Endothelial cell of hepatic sinusoid (primary cell): ENCODE data around the gene RGS6.

Experiments
- in situ Hi-C: cut with HindIII; loops from 2 replicates; pipeline ENCODE4 v1.10.0; 2017; ENCODE audit warnings: low sequenced_read_pairs

The RGS6 gene

DNA sequence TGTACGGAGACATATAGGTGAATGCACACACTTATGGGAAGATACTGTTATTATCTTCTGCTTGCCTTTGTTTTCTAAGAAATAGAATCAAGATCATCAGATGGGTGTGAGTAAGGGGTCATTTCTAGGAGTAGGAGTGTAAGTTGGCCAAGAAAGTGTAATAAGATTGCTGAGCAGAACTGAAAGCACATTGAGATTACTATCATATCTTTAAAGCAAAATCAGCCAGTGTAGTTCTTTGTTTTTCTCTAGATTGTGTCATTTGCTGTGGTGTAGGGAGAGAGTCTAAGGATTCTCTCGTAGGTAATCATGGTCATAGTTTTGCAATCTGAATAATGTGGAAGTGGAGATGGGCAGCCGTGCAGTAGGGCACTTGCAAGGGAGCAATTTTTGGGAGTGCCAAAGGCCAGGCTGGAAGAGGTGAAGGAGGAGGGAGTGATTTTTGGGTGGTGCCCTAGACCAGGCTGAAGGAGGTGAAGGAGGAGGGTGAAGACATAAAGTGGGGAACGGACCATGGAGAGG, 131.6 kb downstream of the RGS6 start:
- in situ Hi-C loops: loop anchor here (5.0 kb wide), 1 partner anchor 72 kb away; no protein-coding TSS in a partner anchor

DNA sequence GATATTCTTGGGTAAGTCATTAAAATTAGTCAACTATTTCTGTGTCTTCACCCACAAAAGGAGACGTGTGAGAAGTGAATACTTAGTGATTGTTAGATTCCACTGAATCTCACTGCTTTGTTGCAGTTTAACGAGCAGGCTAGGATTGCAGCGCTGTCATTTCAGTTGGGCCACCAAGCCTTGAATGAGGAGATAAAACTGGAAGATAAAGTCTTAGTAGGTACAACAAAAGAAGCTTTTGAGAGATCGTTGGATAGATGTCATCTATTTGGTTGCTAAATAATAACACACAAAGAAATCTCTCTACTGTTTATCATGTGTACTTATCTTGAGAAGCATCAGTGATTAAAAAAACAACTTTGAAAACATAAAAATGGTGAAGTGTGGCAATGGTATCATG, 132.3 kb downstream of the RGS6 start:
- in situ Hi-C loops: loop anchor here (5.0 kb wide), 1 partner anchor 72 kb away; no protein-coding TSS in a partner anchor

DNA sequence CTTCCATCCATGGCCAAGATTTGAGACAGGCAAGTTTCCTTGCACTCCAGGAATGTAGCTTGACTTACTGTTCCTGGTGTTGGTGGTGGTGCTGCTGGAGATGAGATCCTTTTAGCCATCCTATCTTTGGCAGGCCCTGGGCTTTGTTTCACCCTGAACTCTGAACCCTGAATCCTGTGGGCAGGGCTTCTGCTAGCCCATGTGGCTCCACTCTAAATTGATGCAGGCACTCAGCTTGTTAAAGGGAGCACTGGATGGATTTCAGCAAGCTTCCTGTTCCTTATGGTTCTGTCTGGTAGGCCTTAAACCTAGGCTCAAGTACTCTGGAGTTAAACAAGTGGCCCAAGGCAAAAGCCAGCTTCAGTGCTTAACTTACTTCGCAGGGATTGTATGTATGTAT, 138.2 kb downstream of the RGS6 start:
- in situ Hi-C loops: no loop called here

DNA sequence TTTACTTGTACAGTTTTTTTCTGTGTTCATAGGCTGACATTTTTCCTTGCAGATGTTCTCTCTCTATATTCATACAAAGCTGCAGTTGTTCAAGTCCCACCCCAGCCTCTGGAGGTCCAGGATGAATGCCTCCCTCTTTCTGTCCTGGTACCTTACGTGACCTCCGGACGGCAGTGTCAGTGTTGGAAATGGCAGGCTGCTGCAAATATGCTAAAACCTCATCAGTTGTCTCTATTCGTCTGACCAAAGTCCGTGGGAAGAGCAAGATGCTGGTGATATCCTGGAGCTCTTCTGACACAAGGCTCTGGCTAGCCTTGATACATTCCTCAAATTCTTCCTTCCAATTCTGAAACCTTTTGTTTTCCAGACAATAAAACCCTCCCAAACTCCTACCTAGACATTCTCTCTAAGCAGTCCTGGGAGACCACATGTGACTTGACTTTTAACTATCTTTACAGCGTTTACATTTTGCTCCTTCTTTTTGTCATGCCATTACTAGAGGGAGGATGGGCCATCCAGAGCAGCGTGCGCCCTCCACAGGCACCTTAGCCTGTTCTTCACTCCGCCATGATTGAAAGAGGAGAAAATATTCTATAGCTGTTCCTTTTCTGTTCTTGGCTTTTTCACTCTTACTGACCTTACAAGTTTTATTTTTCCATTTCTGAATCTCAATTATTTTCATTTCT, 143.6 kb downstream of the RGS6 start:
- in situ Hi-C loops: no loop called here

DNA sequence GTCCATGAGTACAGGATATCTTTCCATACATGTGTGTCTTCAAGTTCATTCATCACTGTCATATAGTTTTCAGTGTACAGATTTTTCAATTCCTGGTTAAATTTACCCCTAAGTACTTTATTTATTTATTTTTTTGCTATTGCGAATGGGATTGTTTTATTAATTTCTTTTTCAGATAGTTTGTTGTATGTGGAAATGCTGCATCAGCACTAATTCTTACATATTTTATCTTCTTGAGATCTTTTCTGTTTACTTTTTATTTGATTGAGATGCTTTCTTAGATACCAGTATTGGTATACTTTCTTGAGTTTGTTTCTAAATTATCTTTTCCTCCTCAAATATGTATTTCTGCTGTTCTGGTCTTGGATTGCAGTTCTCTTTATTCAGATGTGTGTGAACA, 148.9 kb downstream of the RGS6 start:
- in situ Hi-C loops: no loop called here

DNA sequence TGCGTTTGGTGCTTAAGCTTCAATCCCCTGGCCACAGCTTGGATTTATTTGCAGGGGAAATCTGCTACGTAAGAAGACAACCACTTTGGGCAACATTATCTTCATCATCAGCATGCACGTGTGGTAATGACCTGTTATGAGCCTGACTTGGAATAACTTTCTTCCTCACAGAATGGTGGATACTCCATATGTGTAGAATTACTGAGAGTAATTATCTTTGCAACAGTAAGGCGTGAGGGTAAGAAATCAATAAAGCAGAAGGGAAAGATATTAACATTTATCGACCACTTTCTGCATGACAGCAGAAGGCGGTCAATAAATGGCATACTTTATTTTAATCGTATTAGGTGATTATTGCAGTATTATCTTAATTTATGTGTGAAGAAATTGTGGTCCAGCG, 152.7 kb downstream of the RGS6 start:
- in situ Hi-C loops: no loop called here

DNA sequence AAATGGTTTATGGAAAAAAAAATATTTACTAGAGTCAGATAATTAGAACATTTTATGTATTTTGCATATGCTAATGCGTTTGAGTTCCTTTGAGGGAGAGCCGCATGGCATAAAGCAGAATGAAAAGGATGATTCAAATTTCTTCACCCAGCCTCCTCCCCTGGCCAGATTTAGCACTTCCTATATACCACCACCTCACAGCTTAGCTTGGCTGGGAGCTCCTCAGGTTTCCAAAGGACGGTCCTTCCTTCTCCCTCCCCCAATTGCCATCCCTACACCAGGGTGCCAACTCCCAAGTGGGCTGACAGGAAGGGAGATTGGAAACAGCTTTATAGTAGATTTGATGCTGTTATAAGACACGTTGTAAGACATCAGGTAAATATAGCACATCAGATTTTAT, 157.4 kb downstream of the RGS6 start:
- in situ Hi-C loops: no loop called here

DNA sequence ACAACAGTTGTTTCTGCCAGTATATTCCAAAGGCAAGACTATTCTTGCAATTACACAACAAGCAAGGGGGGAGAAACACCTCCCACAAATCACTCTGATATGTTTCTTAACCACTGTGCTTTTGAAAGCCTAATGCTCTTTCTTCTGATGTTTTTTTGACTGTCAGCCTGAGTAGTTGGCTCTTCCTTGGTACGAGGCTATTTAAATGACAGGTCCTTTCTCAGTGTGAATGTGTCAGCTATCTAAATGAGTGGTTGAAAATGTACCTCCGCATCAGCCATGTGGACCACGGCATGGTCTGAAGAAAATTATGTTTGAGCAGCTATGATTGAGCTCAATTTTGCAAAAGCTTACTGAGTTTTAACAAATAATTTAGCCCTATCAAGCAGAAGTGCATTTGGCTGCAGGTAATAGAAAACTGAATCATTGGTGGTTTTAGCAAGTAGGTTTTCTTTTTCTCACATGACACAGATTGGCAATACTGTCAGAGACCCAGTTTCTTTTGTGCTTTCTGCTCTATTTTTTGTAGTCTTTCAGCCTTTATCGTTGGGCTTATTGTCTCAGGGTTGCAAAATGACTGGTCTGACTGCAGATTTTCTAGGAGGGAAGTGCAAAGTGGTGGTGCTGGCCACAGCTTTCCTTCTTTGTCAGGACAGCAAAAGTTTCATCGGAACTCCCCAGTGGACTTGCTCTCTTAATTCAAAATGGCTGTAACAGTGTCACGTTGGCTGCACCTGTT, 162.8 kb downstream of the RGS6 start:
- in situ Hi-C loops: no loop called here

DNA sequence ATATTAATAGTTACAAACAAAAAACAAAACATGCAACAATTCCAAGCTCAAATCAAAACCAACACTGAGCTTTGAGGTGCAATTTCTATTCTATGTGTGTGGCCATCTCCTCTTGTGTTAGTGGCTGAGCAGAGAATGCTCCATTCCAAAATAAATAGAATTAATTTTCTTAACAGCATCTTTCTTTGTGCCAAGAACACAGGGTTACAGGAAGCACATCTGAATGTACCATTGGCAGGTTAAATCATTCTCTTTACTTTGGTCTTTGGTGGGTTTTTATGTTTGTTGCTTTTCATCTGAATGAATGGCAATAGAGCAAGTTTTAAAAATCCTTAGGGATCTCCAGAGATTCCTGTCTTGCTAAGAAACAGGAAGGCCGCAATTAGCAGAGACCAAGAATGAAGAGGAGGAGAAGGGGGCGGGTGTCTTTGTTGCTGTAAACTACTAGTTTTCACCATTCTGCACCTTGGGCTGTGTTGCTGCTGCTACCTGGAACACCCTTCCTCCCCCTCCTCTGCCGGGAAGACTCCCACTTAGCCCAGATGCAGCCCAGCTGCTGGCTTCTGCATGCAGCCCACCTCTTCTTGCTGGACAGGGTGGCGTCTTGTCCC, 165.0 kb downstream of the RGS6 start:
- in situ Hi-C loops: no loop called here

DNA sequence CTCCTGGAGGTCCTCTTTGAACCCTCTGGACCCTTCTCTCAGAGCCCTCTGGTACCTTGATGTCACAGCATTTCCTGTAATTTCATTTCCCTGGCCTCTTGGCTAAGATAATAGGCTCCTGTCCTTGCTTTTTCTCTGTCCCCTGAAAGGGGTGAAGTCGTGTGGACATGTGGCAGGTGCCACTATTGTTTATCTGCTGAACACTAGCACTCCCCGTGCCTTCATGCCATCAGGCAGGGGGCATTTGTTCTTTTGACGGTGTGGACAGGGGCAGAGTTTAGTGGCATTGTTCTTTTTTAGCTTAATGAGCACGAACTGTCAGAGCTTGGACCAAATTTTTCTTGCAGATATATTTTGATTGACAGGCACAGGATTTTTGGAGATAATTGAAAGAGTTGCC, 166.0 kb downstream of the RGS6 start:
- in situ Hi-C loops: no loop called here

DNA sequence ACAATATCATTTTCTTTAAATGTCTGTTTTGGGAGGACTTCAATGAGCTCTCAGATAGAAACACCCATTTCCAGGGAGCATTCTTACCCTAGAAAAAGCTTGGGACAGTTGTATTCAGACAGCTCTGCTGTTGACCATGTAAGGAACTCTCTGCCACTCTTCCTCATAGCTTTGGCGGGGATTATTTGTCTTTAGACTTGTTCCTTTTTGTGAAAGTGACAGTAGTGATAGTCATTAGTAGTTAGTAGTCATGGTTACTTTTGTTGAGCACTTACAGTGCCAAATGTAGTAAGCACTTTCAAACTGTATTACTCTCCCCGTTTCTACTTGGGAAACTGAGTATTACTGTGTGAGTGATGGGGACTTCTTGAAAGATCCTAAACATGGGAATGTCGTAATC, 167.3 kb downstream of the RGS6 start:
- in situ Hi-C loops: no loop called here

DNA sequence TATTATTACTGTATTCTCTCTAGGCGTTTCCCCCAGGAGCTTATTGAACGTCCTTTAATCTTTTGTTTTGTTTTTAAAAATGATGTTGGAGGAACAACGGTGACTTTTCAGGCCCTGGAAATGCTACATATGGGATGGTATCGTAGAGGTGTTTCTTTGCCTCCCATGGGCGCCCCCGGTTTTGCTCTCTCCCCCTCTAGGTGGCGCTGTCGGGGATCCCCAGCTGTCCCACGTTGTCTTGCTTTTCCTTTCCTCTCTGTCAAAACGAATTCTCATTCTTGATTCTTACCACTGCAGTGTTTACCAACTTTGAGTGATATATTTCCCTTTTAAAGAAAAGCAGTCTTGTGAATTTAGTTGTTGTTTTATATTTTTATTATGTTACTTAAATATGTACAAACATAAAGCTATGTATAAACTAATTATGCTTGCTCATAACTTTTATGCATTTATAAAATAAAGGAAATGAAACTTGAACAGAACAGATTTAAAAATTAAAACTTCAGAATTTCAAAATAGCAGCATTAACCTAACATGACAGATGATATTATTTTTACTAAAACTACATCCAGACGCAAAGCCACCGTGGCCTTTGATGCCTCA, 171.9 kb downstream of the RGS6 start:
- in situ Hi-C loops: no loop called here

DNA sequence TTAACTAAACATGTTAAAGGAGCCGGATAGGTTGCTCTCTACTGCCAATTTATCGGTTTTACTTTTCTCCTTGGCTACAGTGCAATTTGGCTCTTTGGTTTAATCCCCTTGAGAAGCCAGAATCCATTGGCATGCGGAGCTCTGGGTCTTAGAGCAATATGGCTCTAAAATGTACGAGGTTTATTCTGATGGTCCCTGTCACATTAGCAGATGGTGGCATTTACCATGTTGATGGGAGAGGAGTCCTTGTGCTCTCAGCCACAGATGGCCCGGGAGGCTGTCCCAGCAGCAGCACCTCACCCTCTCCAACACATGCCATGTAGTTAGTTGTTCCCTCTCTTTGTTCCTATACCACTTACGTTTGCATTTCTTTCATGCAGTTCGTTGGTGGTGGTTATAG, 179.7 kb downstream of the RGS6 start:
- in situ Hi-C loops: no loop called here

DNA sequence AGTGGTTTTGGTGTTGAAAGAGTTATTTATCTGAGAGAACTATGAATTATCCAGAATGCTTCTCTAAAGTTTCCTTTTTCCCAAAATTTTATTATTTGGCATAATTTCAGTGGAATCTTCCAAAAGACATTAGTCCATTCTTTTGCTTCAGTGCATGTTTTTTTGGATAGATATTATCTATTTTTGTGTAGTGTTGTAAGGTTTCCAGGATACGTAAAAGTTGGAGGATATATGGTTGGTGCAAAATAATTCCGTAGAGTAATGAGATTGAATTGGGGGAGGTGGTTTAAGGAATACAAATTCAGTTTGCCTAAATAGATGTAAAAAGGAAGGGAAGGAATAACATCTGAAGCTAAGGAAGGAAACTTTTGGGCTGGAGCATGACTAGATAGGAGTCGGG, 186.6 kb downstream of the RGS6 start:
- in situ Hi-C loops: no loop called here

DNA sequence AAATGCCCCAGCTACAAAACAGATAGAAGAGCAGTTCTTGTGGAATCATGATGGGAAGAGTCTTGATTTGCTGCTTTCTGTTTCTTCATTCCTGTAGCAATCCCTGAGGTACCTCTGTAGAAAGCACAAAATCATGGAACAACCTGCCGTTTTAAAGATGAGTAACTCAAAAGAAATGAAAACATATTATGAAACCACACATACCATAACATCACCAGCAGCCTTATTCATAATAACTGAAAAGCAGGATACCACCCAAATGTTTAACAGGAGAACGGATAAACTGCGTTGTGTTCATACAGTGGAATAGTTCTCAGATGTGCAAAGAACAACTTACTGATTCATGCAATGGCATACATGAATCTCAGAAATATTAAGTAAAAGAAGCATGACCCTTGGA, 188.1 kb downstream of the RGS6 start:
- in situ Hi-C loops: no loop called here

DNA sequence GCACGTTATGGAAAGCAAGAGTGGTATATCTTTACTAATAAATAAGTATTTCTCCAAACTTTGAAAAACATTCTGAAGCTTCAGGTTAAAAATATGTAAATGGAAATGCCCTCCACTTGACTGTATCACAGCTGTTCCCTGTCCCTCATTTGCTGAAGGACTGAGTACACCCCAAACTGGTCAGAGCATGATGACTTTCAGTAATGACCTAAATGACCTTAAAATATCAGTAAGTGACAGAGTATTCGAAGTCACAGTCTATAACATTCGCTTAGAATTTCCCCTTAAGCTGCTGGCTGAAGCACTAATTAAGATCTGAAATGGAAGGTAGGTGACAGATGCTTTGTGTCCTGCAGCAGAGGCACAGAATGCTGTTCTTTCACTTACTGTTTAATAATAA, 191.5 kb downstream of the RGS6 start:
- in situ Hi-C loops: no loop called here

DNA sequence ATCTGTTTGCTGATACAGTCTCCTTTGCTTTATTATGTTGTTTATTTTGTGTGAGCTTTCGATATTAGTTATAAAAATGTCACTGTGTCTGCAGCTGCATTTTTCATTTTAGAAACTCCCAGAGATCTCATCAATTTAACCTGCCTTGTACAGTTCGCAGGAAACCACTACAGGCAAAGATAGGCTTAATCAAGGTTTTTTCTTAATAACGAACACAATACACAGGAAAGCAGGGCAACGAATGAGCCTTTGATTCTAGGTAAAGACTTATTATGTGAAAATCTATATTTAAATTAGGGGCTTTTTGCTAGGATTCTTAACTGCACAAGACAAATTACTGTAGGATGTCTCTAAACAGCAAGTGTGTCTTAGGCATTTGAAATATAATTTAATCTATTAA, 191.9 kb downstream of the RGS6 start:
- in situ Hi-C loops: no loop called here

DNA sequence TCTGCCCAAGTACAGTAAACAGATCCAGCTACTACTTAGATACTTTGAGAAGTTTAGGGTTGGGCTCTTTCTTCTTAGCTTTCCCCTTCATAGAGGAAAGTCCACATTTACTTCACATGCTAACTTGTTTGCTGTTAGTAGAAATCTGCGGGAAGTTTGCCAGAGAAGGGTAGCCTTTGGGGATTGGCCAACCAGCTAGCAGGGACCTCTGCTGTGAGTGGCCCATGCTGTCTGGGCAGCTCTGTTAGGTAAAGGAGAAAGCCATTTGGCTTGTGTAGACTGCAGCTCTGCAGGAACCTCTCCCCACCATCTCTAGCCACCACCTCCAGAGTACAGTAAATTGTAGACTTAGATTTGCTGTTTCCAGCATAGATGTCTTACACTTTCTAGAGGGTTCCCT, 193.9 kb downstream of the RGS6 start:
- in situ Hi-C loops: no loop called here

DNA sequence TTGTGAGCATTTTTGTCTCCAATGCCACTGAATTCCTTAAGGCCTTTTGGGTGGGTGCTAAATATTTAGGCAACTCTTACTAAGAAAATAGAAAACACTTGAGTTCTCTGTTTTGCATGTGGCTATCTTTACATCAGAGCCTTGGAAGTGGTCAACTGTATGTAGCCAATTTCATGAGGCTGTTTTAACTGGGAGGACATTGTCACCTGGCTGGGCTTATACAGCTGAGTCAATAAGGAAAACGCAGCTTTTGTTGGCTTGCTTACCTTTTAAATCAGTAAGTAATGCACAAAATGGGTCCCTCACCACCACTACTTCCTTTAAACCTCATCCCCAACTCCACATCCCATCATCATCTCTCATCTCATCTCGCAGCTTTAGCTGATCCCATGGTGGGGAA, 194.3 kb downstream of the RGS6 start:
- in situ Hi-C loops: no loop called here

DNA sequence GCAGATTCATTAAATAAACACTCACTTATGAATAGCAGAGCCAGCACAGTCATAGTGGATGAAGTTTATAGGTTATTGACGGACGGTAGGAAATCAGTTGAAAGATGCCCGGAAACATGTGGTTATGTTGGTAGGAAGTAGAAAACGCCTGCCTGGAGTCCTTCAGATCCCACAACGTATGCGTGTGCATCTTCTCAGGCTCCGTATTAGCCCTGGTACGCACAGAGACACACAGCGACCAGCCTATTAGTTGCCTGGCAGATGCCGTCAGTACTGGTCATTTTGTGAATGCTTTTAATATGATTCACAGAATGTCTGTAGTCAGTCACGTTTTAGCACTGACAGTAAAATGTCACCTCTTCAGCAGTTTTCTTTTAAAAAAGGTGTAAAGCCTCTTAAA, 196.4 kb downstream of the RGS6 start:
- in situ Hi-C loops: no loop called here

DNA sequence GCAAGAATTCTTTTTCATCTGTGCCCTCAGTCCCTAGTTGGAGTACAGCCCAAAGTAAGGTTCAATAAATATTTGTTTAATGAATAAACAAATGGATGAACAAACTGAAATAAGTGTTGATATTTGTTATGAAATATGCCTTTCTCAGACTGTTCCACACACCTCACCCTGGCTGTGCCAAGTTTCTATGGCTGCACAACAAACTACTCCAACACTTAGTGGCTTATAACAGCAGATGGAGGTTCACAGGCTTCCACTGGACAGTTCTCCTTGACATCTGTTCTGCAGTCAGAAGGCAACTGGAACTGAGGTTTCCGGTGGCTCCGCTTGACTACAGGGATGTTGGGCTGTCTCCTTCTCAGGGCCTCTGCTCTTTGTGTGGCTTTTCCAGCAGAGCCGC, 197.1 kb downstream of the RGS6 start:
- in situ Hi-C loops: no loop called here

DNA sequence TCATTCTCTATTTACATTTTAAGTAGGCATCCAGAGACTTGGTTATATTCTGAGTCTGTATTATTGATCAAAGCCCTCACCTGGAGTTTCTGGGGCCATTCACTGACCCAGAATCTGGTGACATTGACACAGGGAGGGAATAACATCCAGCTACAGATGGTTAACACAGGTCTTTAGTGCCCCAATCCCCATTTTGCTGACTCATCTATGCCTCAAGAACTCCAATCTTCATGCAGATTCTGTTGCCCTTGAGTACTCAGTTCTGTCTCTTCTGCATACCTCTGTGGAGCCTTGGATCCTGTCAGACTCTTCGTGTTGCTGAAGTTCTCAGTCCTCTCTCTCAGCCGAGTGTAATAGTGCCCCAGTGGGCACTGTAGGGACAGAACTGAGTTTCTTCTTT, 208.9 kb downstream of the RGS6 start:
- in situ Hi-C loops: loop anchor here (5.0 kb wide), 1 partner anchor 41 kb away; no protein-coding TSS in a partner anchor
